GM12891 (cell line): Measurements from ENCODE around the gene NLRP6.

ENCODE experiments used
- PAX5 ChIP-seq: IDR thresholded peaks from 2 replicates; pipeline ENCODE4 v1.6.1; 2011; ENCODE audit warnings: low read length, moderate library complexity, mild to moderate bottlenecking; ENCODE audit not compliant: insufficient read depth, severe bottlenecking
- POLR2A ChIP-seq: IDR thresholded peaks from 2 replicates; pipeline ENCODE4 v1.6.1; 2011; ENCODE audit warnings: low read depth, low read length, control low read depth
- POLR2AphosphoS5 ChIP-seq: IDR thresholded peaks from 2 replicates; pipeline ENCODE4 v1.6.1; 2011; ENCODE audit warnings: low read depth, low read length, control low read depth
- TAF1 ChIP-seq: IDR thresholded peaks from 2 replicates; pipeline ENCODE4 v1.6.1; 2011; ENCODE audit warnings: low read depth, low read length, control low read depth

DNA sequence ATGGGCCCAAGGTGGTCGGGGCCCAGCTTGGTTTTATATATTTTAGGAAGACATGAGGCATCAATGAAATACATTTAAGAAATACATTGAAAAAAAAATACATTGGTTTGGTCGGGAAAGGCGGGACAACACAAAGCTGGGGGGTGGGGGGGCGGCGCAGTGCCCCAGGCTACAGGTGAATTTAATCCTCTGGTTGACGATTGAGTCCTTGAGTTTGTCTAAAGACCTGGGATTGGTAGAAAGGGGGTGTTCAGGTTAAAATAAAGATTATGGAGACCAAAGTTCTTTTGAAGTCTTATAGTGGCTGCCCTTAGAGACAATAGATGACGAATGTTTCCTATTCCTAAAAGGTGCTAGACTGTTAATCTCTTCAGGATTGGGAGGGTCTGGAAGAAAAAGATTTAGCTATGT is 38.7 kb downstream of the NLRP6 start:
- no peak for TF ChIP-seq POLR2AphosphoS5
- no peak for TF ChIP-seq POLR2A
- TF ChIP-seq PAX5: no peak
- no peak for TF ChIP-seq TAF1
